NCI-H1436 treated with DMSO at 0.1 percent for 48 hours (cell line): ENCODE data around the gene RGR.
A peak's percentile ranks its signal among the peaks of the same experiment; 100 is the strongest.
"Not testable (repeated sequence)": the region's sequence is repeated elsewhere in the genome, so short reads cannot be mapped to it uniquely, and the experiment has no call there.

Experiments used
- DNase-seq: peaks from one replicate; lab custom pipeline; 2025; lab: John Stamatoyannopoulos, UW

RGR gene

GRCh38 chr10:84258034-84258695 lies 13.3 kb downstream of the RGR start:
- DNase-seq: no peak

DNA sequence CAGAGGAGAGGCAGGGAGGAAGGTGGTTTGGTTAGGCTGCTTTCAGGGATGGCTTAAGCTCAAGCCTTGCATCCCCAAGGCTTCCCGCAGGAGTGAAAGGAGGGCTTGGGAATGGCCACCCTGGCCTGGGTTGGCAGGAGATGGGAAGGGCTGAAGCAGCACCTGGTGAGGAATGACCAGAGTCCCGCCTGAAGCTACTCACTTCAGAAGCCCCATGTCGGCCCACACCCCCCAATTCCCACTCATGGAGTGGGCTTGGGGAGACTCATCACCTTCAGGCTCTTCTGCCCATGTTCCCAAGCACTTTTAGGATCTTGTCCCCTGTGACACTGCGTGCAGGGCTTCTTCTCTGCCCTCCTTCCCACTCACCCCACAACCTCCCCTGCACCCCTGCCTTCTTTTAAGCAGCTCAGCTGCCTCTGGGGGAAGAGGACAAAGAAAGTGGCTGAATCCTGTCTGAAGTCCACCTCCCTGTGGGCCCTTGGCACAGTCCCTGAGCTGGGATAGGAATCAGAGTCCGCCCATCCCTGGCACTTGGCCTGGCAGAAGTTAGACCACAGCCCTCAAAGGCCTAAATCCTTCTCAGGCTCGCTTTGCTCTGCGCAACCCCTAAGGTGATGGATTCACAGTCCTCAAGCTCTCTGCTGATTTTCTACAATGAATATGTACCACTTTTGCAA lies 16.5 kb downstream of the RGR start:
- no peak for DNase-seq

DNA sequence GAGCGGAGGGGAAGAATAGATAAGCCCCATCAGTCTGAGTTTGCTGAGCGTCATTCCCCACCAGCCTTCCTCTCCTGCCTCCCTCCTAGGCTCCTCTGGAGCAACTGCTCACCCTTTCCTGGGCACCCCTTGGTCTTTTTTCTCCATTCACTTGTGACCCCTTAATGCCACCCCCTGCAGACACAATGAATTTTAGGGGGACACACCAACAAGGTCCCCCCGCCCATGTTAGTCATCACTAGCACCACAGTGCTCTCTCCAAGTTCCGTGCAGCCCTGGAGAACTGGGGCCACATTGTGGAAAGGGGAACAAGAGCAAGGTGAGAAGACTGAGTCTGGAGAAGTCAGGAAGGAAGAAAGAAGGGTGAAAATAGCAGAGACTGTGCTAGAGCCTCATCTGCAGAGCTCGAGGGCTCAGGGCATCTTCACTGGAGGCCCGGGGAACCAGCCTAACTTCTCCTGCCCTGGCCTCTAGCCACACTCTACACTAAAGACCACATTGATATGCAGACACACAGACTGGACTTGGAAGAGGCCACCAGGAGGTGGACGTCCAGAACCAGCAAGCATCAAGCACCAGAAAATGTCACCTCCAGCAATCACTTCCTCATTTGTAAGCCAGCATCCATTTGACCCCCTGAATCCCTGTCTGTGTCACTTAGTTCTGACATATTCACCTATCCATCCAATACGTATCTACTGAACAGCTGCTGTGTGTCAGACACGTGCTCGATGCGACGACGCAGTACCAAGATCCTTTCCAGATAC lies 17.5 kb downstream of the RGR start:
- DNase-seq: no peak

- no peak for DNase-seq
Observed at GRCh38 chr10:84263716-84264115, 18.9 kb downstream of the RGR start.

DNA sequence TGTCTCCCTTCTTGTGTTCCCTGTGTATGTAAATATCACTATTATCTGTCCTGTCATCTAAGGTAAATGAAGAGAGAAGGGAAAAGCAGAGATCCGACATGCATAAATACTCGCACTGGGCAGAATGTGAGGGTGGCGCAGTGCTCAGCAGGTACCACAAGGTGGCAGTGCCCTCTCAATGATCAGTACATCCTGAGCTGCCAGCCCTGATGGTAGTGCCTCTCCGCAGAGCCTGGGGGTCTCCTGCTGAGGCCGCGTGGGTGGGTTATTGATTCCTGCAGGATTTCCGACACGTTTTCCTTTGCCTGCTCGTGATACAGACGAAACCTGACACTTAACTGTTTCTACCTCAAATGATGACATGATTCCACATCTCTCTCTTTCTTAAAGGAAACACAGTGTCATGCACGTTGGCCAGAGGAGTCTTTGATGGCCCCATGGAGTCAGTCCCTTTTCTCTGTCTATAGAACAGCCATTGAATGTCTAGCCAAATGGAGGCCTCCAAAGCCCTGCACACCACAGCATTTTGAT lies 19.8 kb downstream of the RGR start:
- no peak for DNase-seq

GRCh38 chr10:84265418-84265817 lies 20.6 kb downstream of the RGR start:
- no peak for DNase-seq

DNA sequence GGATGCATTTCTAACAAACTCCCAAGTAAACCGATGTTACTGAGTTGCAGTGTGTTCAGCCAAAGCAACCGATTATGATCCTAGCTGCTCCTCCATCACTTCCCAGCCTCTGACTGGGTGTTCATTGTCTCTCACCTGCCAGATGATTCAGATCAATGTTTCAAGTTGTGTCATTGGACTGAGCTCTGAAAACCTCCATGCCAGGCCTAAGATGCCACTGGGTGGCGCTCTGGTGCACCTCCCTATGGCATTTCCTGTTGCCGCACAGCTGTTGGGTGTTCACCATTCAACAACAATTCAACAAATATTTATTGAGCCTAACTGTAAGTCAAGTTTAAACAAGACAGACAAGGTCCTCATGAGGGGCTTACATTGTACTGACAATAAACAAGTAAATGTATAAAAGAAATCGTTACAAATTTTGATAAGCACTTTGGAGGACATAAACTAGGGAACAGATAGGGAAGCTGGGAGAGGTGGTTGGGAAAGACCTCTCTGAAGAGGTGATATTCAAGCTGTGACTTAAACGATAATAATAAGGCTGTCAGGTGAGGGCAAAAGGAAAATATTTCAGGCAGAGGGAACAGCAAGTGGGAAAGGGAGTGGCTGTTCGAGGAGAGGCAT lies 22.8 kb downstream of the RGR start:
- DNase-seq: no peak

GRCh38 chr10:84269162-84269561 lies 24.3 kb downstream of the RGR start:
- DNase-seq: no peak

- DNase-seq: no peak
Observed at GRCh38 chr10:84269773-84270172, 24.9 kb downstream of the RGR start.

DNA sequence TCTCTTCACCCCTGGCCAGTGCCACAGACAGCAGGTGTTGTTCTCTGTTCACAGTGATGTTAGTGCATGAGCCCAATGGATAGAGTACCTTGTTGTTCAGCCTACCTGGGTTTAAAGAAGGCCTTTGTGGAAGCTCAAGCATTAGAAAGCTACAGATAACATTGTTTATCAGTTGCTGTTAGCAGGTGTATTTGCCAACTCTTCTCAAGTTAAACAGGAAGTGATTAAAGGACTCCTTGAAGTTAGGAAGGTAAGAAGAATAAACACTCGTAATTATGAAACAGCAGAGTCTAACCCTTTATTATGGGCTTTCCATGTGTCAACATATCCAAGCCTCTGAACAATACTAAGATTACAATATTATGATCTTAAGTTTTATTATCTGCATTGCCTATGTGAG lies 25.9 kb downstream of the RGR start:
- DNase-seq: peak; percentile 84

DNA sequence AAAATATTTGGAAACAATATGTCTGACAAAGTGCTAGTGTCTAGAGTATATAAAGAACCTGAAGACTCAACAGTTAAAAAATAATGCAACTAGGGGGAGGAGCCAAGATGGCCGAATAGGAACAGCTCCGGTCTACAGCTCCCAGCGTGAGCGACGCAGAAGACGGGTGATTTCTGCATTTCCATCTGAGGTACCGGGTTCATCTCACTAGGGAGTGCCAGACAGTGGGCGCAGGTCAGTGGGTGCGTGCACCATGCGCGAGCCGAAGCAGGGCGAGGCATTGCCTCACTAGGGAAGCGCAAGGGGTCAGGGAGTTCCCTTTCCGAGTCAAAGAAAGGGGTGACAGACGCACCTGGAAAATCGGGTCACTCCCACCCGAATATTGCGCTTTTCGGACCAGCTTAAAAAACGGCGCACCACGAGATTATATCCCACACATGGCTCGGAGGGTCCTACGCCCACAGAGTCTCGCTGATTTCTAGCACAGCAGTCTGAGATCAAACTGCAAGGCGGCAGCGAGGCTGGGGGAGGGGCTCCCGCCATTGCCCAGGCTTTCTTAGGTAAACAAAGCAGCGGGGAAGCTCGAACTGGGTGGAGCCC lies 35.1 kb downstream of the RGR start:
- DNase-seq: not testable (repeated sequence)

DNA sequence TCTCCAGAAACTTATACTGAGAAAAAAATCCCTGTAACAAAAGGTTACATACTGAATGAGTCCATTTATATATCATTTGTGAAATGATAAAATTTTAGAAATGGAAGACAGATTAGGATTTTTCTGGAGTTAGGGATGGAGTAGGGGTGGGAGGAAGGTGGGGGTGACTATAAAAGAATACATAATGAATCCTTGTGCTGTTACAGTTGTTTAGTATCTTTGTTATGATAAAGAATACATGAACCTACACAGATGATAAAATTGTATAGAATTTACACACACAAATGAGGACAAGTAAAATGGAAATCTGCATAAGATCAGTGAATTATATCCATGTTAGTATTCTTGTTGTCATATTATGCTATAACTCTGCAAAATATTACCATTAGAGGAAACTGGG lies 41.8 kb downstream of the RGR start:
- no peak for DNase-seq

GRCh38 chr10:84288151-84288550 lies 43.3 kb downstream of the RGR start:
- DNase-seq: no peak

- no peak for DNase-seq
Observed at GRCh38 chr10:84289521-84290200, 44.8 kb downstream of the RGR start.

GRCh38 chr10:84290235-84290634 lies 45.4 kb downstream of the RGR start:
- DNase-seq: no peak

DNA sequence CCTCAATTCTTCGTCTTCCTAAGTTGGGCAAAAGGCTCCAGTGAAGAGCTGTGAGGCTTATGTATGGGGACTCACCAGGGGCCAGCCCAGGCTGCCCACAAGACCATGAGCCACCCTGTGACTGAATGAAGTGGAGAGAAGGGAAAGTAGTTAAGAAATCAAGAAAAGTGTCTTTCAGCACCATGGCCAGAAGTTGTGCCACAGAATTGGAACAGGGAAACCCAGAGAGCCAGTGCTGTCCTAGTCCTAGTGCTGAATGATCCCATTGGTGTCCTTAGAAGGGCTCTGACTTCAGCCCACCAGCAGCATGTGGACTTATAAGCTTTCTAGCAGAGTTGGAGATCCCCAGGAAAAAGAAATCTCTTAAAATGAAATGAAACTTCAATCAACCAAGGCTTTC lies 46.5 kb downstream of the RGR start:
- no peak for DNase-seq

DNA sequence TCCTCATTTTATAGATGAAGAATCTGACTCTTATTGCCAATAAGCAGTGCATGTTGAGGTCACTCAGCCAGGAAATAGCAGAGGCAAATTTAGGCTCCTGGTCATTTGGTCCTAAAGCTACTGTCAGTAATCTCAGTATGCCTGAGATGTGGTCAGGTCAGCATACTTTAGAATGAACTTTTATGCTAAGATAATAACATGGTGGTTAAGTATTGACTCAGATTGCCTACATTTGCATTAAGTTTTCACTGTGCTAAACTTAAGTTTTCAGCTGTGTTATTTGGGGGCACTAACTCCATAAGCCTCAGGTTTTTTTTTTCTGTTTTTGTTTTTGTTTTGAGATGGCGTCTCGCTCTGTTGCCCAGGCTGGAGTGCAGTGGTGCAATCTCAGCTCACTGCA lies 47.6 kb downstream of the RGR start:
- no peak for DNase-seq

DNA sequence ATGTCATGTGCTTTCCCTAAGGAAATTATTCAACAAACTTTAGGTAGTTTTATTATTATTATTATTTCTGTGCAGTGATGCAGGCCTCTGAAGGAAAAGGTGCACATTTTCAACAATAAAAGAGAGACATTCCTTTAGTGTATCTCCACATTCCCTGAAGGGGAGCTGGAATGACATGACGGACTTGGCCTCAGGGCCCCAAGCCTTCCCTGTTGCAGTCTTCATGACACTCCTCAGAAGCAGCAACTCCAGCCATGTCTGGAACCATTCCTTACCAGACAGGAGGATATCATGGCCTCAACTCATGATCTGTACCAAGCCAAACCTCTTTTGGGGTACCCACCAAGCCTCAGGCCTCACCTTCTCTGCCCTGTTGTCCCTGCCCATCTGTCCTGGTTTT lies 48.3 kb downstream of the RGR start:
- DNase-seq: no peak

GRCh38 chr10:84293574-84294016 lies 48.7 kb downstream of the RGR start:
- no peak for DNase-seq

DNA sequence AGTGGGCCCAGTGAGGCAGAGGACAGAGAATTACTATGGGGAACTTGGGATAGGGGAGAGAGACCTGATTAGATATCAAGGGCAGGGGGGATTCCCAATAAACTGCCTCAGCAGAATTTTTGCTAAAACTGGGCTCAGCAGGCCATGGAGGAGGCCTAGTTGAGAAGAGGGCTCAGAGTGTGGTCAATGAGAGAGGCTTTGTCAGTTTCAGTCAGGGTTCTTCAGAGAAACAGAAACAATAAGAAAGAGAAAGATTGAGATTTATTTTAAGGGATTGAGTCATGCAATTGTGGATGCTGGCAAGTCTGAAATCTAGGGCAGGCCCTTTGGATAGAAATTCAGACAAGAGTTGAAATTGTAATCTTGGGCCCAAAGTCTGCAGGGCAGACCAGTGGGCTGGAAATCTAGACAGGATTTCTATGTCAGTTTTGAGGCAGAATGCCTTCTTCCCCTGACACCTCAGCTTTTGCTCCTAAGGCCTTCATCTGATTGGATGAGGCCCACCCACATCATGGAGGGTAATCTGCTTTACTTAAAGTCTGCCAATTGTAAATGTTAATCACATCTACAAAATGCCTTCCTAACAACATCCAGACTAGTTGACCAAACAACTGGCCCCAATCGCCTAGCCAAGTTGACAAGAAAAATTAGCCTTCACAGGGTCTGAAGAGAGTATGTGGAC lies 50.1 kb downstream of the RGR start:
- no peak for DNase-seq
